SIG-M5 treated with dmso at 0.1 percent for 504 hours (cell line): ENCODE data around the gene DHX57.
A peak's percentile ranks its signal among the peaks of the same experiment; 100 is the strongest.

ENCODE experiments used
- DNase-seq: peaks from one replicate; lab custom pipeline; 2025; ENCODE audit not compliant: unreplicated experiment; lab: John Stamatoyannopoulos, UW

Gene DHX57

GRCh38 chr2:38754506-38754905 is 121.2 kb downstream of the DHX57 start:
- no peak for DNase-seq

GRCh38 chr2:38754049-38754448 is 121.7 kb downstream of the DHX57 start:
- no peak for DNase-seq

DNA sequence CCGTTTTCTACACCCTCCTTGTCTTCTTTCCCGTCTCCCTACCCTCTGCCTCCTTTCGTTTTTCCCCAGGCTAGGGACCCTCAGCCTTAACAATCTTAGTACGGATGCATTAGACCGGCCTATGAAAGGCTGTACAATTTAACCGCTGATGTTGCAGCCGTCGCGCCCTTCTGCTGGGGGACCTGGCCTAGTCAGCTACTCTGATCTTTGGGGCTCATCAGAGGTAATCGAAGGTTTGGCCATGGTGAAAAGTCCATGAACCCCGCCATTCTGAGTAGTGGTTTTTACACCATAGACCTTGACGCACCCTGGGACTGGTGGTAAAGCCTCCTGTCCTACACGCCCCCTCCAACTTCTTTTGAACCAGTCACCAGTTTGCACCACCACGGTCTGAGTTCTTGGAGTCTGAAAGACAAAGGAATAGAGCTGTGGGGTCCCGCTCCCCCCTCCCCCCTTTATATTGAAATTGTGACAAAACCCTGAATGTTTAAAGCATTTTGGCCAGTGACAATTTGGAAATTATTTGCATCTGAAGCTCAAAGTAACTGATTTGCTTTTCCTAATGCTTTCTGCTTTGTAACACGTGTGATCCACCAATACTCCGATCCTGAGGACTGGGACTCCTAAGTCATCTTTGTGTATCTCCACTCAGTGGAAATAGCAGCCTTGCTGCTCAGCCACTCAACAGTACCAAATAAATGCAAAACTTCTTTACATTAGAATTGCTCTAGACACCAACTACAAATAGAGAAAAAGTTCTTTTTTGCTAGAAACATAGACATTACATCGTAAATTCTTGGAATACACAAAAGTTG is 123.9 kb downstream of the DHX57 start:
- peak; percentile 66 for DNase-seq

DNA sequence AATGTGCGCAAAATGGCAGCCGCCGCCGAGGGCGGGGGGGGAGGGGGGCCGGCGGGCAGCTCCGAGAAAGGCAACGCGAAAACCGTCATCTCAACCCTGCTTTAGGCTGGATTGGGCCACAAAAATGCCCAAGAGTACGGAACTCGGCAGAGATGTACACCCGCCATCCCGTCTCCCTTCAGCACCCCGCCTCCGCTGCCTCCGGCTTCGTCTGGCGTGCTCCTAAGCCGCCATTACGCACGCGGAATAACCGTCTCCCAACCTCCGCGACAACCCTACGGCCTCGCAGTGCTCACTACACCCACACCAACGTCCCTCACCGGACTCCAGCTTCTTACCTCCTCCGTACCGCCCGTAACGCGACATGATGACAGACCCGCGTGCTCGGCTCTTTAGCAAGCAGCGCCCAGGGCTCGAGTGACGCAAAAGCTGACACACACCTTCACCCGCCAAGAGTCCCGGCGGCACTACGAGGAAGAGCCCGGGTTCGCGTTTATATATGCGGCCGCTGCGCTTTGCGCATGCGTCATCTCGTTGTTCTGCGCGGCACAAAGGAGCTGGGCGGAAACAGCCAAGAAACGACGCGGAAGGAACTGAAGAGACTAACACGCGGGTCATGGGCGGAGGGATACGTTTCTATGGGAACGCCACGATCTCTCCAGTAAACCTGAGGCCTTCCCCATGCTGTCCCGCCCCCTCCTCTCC is 124.7 kb downstream of the DHX57 start, which contains the start of gene SRSF7:
Gene SRSF7 (minus strand): TSS at position 471 of the 705 bp plus-strand sequence. CDS start 105 bp downstream, at position 366.
- DNase-seq, result peak; percentile 99

DNA sequence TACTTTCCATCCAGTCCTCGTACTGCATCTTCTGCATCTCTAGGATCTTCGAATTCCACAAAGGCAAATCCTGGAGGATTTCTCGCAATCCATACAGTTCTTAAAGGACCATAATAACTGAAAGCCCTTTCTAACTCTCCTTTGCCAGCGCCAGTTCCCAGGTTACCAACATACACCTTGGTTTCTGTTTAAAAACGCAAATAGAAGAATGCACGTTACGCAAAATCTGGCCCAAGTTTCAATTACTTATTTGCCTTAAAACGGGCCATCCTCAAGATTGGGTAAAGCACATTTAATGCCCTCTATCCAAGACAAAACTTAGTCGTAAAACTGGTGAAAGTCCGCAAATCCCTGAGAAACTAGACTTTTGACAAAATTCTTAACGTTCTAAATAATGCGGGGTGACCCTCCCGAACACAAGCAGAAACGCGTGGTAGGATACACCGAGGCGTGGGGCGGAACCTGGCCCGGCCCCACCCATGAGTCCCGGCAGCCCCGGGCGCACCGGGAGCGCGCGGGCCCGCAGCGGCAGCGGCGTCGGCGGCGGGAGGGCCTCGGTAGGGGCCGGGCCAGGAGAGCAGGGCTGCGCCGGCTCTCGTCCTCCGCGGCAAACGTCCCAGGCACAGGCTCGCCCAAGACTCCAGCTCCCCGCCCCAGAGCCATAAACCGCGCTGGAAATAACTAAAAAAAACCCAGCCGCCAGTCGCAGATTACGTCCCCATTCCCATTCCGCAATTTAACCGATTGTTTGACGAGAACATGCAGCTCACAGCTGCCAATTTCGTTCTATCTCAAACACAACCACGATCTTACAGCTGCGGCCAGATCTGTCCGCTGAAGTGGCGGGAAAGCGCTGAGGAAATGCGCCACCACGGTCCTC is 125.5 kb downstream of the DHX57 start:
- no peak for DNase-seq

DNA sequence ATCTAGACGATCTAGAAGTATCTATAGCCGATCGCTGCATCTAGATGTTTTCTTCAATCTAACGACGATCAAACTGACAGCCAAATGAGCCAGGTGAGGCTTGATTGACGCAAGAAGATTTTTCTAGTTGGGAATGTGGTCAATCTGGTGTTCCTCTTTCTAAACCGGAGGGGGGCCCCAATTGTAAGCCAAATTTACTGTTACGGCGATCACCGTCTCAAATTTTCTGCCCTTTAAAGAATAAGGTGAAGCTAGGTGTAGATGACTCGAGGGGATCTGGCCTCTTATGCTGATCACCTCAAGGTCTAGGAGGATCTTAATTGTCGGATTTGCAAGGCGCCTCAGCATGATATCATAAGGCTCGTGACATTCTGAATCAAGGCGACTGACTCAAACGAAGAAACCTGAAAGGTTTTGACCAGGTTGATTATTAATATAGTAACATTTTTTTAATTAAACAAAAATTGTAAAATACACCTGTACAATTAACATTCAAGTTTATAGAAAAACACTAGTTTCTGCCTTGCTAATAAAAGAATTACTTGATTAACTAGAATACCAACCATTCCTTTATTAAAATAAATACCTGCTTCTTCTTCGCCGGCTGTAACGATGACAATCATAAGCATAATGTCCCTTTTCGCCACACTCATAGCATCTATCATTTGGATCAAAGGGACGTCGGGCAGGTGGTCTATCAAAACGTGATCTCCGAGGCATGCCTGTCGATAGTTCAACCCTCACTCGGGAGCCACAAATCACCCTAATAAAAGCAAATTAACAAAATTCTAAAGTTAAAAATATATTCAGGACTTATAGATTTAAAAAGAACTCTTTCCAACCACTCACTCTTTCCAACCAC is 126.6 kb downstream of the DHX57 start:
- peak; percentile 29 for DNase-seq

GRCh38 chr2:38748391-38748790 is 127.3 kb downstream of the DHX57 start:
- DNase-seq, result no peak

GRCh38 chr2:38747819-38748218 is 127.9 kb downstream of the DHX57 start:
- DNase-seq, result no peak
